HEK293T (cell line): ENCODE results near the gene VASH1.

Experiments
- ARNT ChIP-seq: fragments of 450-650 bp; IDR thresholded peaks from 2 replicates; pipeline ENCODE4 v1.6.1; 2017; ENCODE audit warnings: mild to moderate bottlenecking
- FOXK2 ChIP-seq: fragments of 450-650 bp; IDR thresholded peaks from 2 replicates; pipeline ENCODE4 v1.6.1; 2016; ENCODE audit warnings: mild to moderate bottlenecking
- FOXM1 ChIP-seq: fragments of 450-650 bp; IDR thresholded peaks from 2 replicates; pipeline ENCODE4 v1.6.1; 2017; ENCODE audit warnings: mild to moderate bottlenecking, borderline replicate concordance
- TARDBP ChIP-seq: fragments of 450-650 bp; IDR thresholded peaks from 2 replicates; pipeline ENCODE4 v1.6.1; 2016

- TF ChIP-seq FOXK2, result no peak
- TF ChIP-seq TARDBP, result no peak
- TF ChIP-seq ARNT, result no peak
- TF ChIP-seq FOXM1, result no peak
Observed at GRCh38 chr14:76774821-76775694, 13.8 kb downstream of the VASH1 start.
